HCT116 (cell line): Measurements from ENCODE around the gene TEDC1.

Source experiments
- CBX3 ChIP-seq: IDR thresholded peaks from 2 replicates; pipeline ENCODE4 v1.6.1; 2012; ENCODE audit warnings: low read depth
- CTCF ChIP-seq, 3 experiments: fragments of 200-600 bp in 1 of 3; sonication (generic) in 1 of 3; IDR thresholded peaks in 2 of 3; conservative IDR thresholded peaks in 1 of 3; 2 replicates each; pipeline ENCODE4 v1.5.1; 2012 to 2017; ENCODE audit warnings: low read depth in 2 of 3, low read length in 2 of 3, antibody characterized with exemption in 1 of 3, borderline replicate concordance in 1 of 3, control low read depth in 1 of 3, mild to moderate bottlenecking in 1 of 3, mixed read lengths in 1 of 3, mixed run types in 1 of 3, moderate library complexity in 1 of 3; ENCODE audit not compliant: insufficient read depth in 1 of 3
- JUND ChIP-seq: IDR thresholded peaks from 2 replicates; pipeline ENCODE4 v1.6.1; 2012
- POLR2A ChIP-seq: IDR thresholded peaks from 2 replicates; pipeline ENCODE4 v1.7.0; 2011; ENCODE audit warnings: borderline replicate concordance; ENCODE audit not compliant: insufficient read depth, insufficient read length; ENCODE audit errors: extremely low read depth
- SIN3A ChIP-seq: IDR thresholded peaks from 2 replicates; pipeline ENCODE4 v1.6.1; 2012; ENCODE audit warnings: low read depth
- TF ChIP-seq, protein P1 (sequence below): IDR thresholded peaks from 2 replicates; pipeline ENCODE4 v1.6.1; 2012; ENCODE audit warnings: low read depth

GRCh38 chr14:105534586-105534985 is 43.5 kb downstream of the TEDC1 start:
- TF ChIP-seq CTCF (IDR thresholded peaks at IDR 0.05 in 2 of 3, conservative IDR thresholded peaks at IDR 0.05 in 1 of 3; ENCODE audit: borderline replicate concordance in 1 of 3, insufficient read depth in 1 of 3, low read depth in 2 of 3, low read length in 2 of 3) (no peak), POLR2A (no peak), JUND (no peak), CBX3 (no peak), SIN3A (no peak)
- TF ChIP-seq, protein P1, sequence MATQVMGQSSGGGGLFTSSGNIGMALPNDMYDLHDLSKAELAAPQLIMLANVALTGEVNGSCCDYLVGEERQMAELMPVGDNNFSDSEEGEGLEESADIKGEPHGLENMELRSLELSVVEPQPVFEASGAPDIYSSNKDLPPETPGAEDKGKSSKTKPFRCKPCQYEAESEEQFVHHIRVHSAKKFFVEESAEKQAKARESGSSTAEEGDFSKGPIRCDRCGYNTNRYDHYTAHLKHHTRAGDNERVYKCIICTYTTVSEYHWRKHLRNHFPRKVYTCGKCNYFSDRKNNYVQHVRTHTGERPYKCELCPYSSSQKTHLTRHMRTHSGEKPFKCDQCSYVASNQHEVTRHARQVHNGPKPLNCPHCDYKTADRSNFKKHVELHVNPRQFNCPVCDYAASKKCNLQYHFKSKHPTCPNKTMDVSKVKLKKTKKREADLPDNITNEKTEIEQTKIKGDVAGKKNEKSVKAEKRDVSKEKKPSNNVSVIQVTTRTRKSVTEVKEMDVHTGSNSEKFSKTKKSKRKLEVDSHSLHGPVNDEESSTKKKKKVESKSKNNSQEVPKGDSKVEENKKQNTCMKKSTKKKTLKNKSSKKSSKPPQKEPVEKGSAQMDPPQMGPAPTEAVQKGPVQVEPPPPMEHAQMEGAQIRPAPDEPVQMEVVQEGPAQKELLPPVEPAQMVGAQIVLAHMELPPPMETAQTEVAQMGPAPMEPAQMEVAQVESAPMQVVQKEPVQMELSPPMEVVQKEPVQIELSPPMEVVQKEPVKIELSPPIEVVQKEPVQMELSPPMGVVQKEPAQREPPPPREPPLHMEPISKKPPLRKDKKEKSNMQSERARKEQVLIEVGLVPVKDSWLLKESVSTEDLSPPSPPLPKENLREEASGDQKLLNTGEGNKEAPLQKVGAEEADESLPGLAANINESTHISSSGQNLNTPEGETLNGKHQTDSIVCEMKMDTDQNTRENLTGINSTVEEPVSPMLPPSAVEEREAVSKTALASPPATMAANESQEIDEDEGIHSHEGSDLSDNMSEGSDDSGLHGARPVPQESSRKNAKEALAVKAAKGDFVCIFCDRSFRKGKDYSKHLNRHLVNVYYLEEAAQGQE, result no peak
